Measurements from ENCODE around the gene RIPOR3. TPM values are rescaled to one million over a fixed set of nuclear protein-coding genes. Genes with fewer than 3 reads are reported as not detected.
"Not testable (repeated sequence)": the region's sequence is repeated elsewhere in the genome, so short reads cannot be mapped to it uniquely, and the experiment has no call there.

The RIPOR3 gene
- total and polyA plus RNA-seq, 2 donors from 2014 or later, result 10.5 to 14.6 TPM

DNA sequence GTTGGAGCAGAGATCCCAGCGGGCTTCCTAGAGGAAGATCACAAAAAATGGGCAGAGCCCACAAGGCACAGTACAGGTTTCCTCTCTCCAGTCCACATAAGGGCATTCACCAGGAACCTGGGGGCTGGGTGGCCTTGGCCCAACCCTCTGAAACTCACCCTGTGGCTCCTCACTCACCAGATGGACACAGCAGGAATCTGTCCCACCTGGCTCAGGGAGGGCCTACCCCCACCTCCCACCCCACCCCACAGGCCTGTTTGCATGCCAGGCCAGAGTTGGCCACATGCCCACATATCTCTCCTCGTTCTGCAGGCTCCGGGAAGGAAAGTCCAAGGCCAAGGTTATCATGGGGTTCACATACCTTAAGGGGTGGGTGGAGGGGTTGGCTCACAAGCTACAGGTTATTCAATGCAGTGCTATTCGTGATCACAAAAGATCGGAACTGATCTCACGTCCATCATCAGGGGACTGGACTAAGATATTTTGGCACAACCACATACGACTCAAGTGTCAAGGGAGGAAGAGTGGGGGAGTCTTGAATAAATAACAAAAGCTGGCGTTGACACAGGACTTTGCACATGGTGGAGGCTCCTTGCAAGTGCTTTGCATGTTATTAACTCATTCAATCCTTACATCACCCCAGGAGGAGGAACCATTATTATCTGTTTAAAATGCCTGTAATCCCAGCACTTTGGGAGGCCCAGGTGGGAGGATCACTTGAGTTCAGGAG, 13.0 kb downstream of the RIPOR3 start:
- Histone ChIP-seq H3K27ac (ENCODE audit: low read depth in 2 of 2, low read length in 2 of 2) (peak overlapping the region; percentile 71 to 80), H3K36me3 (ENCODE audit: control insufficient read depth in 2 of 3, insufficient read depth in 3 of 3, low read length in 3 of 3) (no peaks in the 10 kb centered on the region), H3K27me3 (ENCODE audit: control insufficient read depth, insufficient read depth, low read length) (no peaks in the 10 kb centered on the region), H3K4me1 (ENCODE audit: control insufficient read depth in 2 of 3, insufficient read depth in 2 of 3, low read depth in 1 of 3, low read length in 3 of 3) (peaks cover 0 to 57% (median 50%) of the 10 kb centered on the region in 3 donors), H3K9me3 (ENCODE audit: control insufficient read depth in 2 of 3, insufficient read depth in 1 of 3, low read length in 3 of 3) (no peaks in the 10 kb centered on the region), H3K4me3 (ENCODE audit: low read length in 3 of 3) (no peak overlapping the region), H3K9ac (ENCODE audit: low read length in 3 of 3) (peak overlapping the region in 1 of 3 donors; percentile 63)
- FAIRE-seq, result no peak
- TF ChIP-seq, protein P1, sequence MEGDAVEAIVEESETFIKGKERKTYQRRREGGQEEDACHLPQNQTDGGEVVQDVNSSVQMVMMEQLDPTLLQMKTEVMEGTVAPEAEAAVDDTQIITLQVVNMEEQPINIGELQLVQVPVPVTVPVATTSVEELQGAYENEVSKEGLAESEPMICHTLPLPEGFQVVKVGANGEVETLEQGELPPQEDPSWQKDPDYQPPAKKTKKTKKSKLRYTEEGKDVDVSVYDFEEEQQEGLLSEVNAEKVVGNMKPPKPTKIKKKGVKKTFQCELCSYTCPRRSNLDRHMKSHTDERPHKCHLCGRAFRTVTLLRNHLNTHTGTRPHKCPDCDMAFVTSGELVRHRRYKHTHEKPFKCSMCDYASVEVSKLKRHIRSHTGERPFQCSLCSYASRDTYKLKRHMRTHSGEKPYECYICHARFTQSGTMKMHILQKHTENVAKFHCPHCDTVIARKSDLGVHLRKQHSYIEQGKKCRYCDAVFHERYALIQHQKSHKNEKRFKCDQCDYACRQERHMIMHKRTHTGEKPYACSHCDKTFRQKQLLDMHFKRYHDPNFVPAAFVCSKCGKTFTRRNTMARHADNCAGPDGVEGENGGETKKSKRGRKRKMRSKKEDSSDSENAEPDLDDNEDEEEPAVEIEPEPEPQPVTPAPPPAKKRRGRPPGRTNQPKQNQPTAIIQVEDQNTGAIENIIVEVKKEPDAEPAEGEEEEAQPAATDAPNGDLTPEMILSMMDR (IDR thresholded peaks at IDR 0.05; ENCODE audit: borderline replicate concordance, extremely low read depth, insufficient read depth), result no peak
- DNase-seq, result peak in 2 of 5 donors; percentile 66 to 86
- intact Hi-C loops (cut with DNase I), result no loop called here

DNA sequence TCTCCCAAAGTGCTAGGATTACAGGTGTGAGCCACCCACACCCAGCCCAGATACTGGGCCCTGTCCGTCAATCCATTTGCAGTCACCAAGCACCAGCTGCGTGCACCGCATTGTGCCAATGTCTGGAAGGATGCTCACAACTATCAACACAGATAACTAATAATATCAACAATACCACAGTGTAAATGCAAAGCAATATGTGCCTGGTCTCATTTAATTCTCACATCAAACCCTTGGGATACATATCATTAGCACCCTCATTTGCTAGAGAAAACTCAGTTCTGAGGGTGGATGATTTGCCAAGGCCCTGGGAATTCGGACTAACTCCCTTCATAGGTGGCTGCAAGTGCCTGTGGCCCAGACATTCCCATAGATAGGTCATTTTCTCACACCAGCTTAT, 14.5 kb downstream of the RIPOR3 start:
- DNase-seq (no peak), FAIRE-seq (no peak)
- intact Hi-C loops (cut with DNase I), result no loop called here

DNA sequence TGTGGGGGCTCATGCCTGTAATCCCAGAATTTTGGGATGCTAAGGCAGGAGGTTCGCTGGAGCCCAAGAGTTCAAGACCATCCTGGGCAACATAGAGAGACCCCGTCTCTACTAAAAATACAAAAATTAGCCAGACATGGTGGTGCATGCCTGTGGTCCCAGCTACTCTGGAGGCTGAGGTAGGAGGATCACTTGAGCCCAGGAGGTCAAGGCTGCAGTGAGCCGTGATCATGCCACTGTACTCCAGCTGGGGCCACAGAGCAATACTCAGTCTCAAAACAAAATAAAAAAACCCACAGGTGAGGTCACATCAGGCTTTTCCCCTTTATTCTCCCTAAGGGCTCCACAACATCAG, 15.0 kb downstream of the RIPOR3 start:
- H3K4me3 ChIP-seq (ENCODE audit: low read length in 3 of 3); H3K36me3 ChIP-seq (ENCODE audit: control insufficient read depth in 2 of 3, insufficient read depth in 3 of 3, low read length in 3 of 3); DNase-seq; FAIRE-seq; H3K9ac ChIP-seq (ENCODE audit: low read length in 3 of 3); intact Hi-C loops (cut with DNase I); H3K27me3 ChIP-seq (ENCODE audit: control insufficient read depth, insufficient read depth, low read length); H3K9me3 ChIP-seq (ENCODE audit: control insufficient read depth in 2 of 3, insufficient read depth in 1 of 3, low read length in 3 of 3): not testable (repeated sequence)
- Histone ChIP-seq H3K4me1 (ENCODE audit: control insufficient read depth in 2 of 3, insufficient read depth in 2 of 3, low read depth in 1 of 3, low read length in 3 of 3) (peaks cover 3 to 61% (median 58%) of the 10 kb centered on the region in 3 donors), H3K27ac (ENCODE audit: low read depth in 2 of 2, low read length in 2 of 2) (peak overlapping the region; percentile 74 to 83)

More for the DNA sequence above, 14.5 kb downstream of the RIPOR3 start:
- Histone ChIP-seq H3K4me1 (ENCODE audit: control insufficient read depth in 2 of 3, insufficient read depth in 2 of 3, low read depth in 1 of 3, low read length in 3 of 3) (peaks cover 3 to 66% (median 58%) of the 10 kb centered on the region in 3 donors), H3K4me3 (ENCODE audit: low read length in 3 of 3) (no peak overlapping the region), H3K9me3 (ENCODE audit: control insufficient read depth in 2 of 3, insufficient read depth in 1 of 3, low read length in 3 of 3) (no peaks in the 10 kb centered on the region), H3K27me3 (ENCODE audit: control insufficient read depth, insufficient read depth, low read length) (no peaks in the 10 kb centered on the region), H3K9ac (ENCODE audit: low read length in 3 of 3) (no peak overlapping the region), H3K36me3 (ENCODE audit: control insufficient read depth in 2 of 3, insufficient read depth in 3 of 3, low read length in 3 of 3) (no peaks in the 10 kb centered on the region), H3K27ac (ENCODE audit: low read depth in 2 of 2, low read length in 2 of 2) (no peak overlapping the region)
- TF ChIP-seq, protein P1 (IDR thresholded peaks at IDR 0.05; ENCODE audit: borderline replicate concordance, extremely low read depth, insufficient read depth), result no peak

DNA sequence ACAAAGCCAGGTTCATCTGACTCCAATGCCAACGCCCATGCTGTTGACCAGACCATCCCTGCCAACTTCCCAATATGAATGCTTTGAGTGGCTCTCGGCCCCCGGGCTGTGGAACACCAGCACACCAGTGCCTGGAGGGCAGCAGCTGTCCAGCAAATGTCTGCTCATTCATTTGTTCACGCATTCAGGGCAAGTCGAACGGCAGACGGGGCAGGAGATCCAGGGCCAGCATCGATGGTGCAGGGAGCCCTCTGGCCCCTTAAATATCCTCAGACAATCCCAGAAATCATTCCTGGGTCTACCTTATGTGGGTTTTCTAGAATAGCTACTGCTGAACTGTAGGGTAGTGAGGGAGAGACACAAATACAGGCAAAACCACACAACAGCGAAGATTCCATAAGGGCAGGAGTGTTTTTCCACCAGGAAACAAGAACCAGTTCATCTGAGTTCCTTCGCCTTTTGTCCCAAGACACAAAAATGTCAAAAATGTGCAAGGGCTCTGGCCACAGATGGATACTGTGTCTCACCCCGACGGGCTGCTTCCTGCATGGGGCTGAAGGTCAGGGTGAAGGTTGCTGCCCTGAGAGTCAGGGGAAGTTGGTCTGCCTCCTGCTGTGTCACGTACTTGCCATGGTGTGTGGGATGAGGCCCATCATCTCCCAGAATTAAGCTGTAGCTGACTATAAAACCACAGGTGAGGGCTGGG, 15.5 kb downstream of the RIPOR3 start:
- FAIRE-seq (no peak), DNase-seq (peak in 2 of 5 donors; percentile 47 to 83)
- Histone ChIP-seq H3K36me3 (ENCODE audit: control insufficient read depth in 2 of 3, insufficient read depth in 3 of 3, low read length in 3 of 3) (no peaks in the 10 kb centered on the region), H3K27me3 (ENCODE audit: control insufficient read depth, insufficient read depth, low read length) (no peaks in the 10 kb centered on the region), H3K9me3 (ENCODE audit: control insufficient read depth in 2 of 3, insufficient read depth in 1 of 3, low read length in 3 of 3) (no peaks in the 10 kb centered on the region), H3K9ac (ENCODE audit: low read length in 3 of 3) (peak overlapping the region in 1 of 3 donors; percentile 8), H3K4me3 (ENCODE audit: low read length in 3 of 3) (no peak overlapping the region), H3K27ac (ENCODE audit: low read depth in 2 of 2, low read length in 2 of 2) (peak overlapping the region; percentile 74 to 83), H3K4me1 (ENCODE audit: control insufficient read depth in 2 of 3, insufficient read depth in 2 of 3, low read depth in 1 of 3, low read length in 3 of 3) (peaks cover 3 to 57% (median 56%) of the 10 kb centered on the region in 3 donors)
- TF ChIP-seq, protein P1 (IDR thresholded peaks at IDR 0.05; ENCODE audit: borderline replicate concordance, extremely low read depth, insufficient read depth), result no peak
- intact Hi-C loops (cut with DNase I), result no loop called here

Measured in kidney (tissue), 14 donors.